GM10847 (cell line): ENCODE results near the gene THPO.

Experiments
- POLR2A ChIP-seq: IDR thresholded peaks from 2 replicates; pipeline ENCODE4 v1.6.1; 2011; ENCODE audit not compliant: insufficient read length; ENCODE audit errors: extremely low read depth

THPO gene

DNA sequence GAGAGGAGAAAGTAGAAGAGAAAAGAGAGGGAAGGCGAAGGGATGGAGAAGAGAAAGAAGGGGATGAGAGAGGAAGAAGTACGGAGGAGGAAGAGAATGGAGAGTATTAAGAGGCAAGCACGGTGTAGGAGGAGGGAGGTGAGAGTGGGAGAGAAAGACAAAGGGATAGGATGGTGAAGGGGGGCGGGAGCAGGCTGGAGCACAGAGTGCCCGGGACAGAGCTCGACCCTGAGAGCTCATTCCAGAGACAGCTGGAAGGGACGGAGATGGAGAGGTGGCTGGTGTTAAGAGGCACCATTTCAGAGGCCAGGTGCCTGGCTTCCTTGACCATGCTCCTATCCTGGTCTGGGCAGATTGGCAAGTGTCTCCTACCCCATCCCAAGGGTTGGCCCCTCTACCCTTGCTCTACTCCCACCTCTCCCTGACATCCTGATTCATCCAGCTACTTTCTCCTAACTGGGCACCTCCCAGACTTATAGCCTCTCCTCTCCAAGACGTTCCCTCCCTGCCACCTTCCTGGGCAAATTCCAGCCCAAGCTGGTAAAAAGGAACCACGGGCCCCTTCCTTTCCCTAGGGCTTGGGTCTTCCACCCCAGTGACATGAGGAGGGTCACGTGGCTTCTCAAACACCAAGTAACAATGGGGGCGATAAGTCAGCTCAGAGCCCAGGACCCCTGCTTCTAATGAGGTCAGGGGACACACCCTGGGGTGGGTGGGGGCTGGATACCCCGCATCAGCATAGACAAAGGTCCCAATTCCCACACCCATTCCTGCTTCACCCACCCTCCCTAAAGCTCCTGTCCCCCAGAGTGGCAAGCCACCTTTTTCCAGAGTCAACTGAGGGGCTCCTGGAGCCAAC is 17.7 kb downstream of the THPO start:
- TF ChIP-seq POLR2A: no peak

DNA sequence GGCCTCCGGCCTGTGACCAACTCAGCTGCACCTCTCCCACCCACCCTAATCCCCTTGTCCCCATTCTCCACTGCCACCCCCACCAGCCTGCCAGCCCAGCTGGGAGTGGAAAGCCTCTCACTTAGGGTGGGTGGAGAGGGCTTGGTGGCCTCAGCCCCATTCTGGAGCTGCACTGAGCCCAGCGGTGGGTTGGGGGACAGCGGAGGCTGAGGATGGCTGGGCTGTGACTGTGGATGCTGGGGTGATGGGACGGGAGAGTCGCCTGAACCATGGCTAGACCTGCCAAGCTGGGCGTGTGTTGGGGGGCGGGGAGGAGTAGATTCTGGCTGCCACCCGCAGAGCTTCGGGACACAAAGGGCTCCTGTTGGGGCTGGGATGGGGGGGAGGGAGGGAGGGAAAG is 18.4 kb downstream of the THPO start:
- TF ChIP-seq POLR2A: no peak

DNA sequence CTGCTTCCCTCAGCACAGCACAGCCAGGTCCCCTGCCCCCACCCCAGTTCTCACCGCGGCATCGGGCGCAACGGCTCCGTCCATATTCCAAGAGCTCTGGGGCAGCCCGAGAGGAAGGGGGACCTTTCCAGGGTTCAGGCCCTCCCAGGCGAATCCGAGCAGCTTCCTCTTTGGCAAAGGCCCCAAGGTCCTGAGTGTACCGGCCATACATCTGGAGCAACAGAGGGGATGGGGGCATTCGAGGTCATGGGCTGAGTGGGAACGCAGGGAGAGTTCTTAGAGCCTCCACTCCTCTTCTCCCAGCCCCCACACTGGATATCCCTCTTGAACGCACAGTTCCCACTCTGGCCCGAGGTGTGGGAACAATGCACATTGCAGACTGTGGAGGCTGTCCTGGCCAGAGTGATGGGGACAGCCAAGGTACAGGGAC is 19.1 kb downstream of the THPO start:
- TF ChIP-seq POLR2A: no peak

DNA sequence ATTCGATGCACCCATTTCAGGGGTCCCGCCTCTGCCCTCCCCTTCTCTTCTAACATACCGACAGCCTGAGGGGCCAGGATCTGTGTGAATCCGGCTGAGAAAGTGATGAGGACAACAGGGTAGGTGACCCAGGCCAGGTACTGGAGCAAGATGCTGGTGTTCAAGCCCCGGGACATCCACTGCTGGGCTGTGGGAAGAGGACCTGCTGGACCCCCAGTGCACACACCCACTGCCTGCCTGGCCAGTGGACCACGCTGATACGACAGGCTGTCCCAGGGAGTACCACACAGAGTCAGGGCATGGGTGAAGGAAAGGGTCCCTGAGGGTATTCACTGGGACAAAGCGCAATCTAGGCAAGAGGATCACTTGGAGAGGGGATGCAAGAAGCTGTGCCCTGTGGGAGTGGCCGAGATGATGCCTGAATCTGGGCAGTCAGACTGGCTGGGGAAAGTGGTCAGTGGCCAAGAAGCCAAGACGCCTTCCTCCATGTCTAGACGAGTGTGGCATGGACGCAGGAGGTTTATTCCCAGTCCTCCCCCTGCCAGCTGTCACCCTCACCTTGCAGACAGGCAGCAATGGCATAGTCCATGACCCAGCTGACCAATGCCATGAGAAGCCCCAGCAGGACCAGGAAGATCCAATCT is 19.8 kb downstream of the THPO start:
- TF ChIP-seq POLR2A: no peak

DNA sequence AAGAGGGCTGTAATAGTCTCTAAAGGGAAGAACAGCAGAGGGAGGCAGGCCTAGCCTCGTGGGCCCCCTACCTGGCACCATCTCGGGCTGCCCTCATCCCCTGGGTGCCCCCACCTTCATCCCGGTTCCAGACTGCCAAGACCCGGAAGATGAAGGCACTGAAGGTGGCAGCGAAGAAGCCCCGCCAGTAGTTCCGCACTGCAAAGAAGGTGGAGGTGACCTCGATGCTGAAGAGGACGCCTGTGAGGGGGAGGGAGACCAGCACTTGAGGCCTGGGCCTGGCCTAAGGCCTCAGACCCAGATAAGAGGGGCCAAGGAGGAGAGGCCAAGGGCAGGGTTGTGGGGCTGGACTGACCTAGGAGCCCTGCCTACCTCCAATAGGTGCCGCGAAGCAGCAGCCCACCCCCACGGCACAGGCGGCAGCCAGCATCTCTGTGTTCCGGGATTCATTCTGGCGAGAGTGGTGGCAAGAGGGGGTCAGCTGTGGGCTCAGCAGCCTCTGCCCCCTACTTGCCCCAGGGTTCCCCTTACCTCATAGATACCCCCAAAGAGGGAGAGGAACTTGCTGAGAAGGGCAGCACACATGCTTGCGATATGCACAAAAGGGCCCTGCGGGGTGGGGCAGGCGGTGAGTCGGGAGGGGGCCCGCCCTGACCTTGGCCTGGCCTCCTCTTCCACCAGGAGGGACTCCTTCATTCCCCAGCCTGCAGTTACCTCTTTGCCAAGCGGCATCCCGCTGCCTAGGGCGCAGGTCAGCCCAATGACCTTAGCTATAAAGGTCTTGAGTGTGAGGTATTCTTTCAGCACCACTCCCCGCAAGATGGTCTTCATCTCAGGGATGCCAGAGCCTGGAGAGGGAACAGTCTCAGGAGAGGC is 20.5 kb downstream of the THPO start:
- no peak for TF ChIP-seq POLR2A

DNA sequence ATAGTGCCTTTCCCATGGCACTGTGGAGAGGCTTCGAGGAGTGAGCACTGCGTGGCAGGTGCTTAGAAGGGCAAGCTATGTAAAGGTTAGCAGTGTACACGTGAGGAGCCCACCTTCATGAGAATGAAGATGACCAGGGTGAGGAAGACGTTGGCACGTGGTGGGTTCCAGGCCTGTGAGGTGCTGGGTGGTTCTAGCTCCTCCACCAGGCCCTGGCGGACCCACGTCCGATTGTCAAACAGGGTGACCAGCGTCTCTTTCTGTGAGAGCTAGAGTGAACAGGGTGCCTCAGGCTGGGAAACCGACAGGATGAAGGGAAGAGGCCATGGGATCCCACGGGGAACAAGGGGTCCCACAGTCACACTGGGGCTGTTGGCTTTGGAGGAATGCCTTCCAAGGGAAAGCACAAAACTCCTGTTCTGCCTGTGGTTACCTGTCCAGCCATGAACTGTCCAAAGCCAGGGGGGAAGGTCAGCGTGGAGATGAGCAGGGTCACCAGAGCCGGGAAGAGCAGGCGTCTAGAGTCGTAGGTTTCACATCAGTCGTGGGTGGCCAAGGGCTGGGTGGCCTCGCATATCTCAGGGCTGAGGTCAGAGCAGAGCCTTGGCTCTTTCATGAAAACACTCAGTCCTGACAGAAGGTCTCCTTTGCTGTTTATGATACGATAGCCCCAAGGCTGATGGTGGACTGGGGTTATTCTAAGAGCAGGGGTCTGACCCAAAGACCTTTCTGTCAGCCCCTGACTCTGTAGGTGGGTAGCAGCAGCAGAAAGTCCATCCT is 22.6 kb downstream of the THPO start:
- TF ChIP-seq POLR2A: no peak

DNA sequence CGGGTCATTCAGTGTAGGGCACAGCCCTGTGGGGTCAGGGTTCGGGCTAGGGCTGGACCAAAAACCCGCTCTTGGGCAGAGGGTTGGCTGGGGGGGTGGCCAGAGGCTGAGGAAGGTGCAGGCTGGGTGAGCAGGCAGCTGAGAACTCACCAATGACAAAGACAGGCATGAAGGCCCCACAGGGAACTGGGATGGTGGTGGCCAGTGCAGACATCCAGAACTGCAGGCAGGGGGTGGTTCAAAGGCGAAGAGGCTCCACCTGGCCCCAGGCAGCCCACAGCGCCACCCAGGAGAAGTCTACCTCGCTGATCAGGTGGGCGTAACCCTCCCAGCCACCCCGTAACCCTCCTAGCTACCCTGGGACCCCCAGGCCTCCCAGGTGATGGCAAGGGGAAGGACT is 23.3 kb downstream of the THPO start:
- TF ChIP-seq POLR2A: no peak

DNA sequence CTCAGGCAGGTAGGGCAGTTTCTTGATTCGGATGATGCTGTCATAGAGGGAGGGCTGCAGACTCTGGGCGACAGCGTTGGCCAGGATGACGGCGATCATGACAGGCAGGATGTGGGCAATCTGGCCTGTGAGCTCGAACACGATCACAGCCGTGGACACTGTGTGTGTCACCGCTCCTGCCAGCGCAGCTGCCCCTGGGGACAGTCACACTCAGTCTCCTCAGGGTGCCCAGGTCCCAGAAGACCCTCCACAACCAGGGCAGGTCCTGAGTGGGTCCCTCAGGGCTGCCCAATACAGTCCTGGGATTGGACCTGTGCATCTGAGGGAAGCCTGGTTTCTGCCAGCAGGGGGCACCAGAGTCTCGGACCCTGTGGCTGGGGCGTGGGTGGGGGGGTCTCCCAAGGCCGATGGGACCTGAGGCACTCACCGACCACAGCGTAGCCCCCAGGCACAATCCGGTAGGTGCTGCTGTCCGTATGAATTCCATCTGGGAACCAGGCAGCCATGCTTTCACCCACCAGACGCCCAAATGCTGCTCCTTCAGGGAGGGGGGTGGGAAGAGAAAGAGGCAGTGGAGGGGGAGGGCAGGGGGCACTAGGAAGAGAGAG is 23.8 kb downstream of the THPO start:
- no peak for TF ChIP-seq POLR2A

DNA sequence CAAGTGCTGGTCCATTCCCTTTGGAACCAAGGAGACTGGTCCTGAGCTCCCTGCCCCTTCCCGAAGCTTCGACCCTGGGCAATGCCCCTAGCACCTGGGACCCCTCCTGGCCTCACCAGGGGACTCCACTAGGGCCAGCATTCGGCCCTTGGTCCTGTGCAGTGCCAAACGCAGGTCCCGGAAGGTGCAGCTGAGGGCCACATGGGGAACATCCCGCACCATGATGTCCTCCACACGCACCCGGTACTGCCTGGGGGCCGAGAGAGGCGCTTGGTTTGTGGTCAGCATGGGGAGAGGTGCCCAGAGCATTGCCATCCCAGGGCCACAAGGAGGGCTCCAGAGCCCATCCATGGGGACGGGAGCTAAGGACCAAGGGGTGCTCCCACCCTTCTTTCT is 24.5 kb downstream of the THPO start:
- no peak for TF ChIP-seq POLR2A

DNA sequence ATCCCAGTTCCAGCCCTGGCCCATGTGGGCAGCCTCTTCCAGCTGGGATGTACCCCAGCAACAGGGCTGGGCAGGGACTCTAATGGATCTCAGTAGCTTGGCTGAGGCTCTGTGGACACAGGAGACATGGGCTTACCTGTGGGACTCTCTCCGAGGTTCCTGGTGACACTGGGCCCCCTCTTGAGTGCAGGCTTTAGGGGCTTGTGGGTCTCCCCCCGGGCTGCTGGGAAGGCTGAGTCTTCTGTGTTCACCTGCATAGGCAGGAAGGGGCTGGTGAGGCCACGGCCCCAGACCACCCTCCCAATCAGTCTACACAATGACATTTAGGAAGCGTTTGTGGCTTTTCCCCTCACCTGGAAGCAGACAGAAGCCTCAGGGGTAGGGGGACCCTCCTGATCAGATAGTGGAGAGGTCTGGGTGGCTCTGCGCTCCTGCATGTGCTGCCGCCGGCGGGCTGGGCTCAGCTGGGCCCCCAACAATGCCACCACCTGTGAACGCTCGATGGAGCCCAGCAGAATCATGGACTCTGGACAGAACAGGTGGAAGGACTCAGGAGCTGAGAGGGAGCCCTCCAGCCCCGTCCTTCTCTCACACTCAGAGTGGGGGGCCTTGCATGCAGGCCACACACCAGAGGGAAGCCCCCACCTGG is 25.0 kb downstream of the THPO start:
- no peak for TF ChIP-seq POLR2A

DNA sequence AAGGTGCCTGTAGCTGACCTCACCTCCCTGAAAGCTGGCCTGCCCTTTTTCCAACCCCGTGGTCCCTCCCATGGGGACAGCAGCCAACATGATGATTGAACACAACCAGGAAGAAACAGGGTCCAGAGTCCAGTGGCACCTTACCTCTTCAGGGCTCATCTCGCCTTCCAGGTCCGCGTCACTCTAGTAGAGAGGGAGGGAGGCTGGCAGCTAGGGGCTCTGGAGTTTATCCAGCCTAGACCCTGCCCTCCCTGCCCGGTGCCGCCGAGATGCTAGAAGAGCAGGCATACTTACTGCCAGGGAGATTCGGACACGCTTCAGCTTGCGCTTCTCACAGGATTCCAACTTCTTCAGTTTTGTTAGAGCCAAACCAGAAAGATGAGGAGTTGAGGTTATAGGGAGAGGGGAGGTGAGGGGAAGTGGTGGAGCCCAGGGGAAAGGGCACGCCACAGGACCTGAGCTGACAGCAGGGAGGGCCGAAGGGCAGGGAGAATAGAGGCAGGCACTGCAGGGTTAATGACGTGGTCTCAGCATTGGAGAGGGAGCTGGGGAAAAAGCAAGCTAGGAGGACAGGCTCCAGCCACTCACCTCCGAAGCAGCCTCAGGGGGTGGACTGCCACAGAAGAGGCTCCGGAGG is 25.7 kb downstream of the THPO start:
- no peak for TF ChIP-seq POLR2A

DNA sequence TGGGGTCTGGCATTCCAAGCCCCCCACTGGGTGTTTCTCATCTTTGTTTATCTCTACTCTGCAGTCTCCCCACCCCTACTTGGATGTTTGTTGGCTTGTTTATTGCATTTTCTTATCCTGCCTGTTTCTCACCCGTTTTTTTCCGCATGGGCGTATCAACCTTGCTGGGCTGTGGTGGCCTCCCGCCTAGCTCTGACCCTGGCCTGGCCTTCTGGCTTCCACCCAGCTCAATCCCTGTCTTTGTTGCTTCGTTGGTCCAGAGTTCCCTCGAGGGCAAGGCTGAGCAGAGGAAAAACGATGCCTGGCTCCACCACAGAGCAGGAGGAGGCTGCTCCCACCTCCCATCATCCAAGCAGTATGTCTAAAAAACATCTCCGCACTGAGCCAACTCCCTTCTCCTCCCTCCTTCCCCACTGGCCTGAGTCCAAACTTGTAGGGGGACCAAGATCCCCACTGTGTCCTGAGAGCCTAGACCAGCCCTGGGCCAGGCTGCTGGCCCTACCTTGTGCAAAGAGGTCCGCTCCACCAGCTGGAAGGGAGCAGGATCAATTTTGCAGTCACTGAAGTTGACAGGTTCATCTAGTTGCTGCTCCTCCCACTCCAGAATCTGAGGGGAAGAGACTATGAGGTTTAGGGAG is 26.4 kb downstream of the THPO start:
- no peak for TF ChIP-seq POLR2A

DNA sequence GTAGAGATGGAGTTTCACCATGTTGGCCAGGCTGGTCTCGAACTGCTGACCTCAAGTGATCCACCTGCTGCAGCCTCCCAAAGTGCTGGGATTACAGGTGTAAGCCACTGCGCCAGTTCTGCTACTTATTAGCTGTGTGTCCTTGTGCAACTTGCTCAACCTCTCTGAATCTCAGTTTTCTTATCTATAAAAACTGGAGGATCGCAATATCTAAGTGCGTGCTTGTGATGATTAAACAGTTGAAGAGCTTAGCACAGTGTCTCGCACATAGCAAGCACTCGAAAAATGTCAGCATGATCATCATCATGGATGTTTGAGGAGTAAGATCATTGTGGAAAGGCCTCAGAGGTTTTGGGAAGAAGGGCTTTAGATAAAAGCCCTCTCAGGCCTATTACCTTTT is 27.4 kb downstream of the THPO start:
- TF ChIP-seq POLR2A: no peak
